Hepatocyte (in vitro differentiated cells): ENCODE results near the gene NXN.

Experiments used
- EZH2 ChIP-seq: fragments of 200-600 bp; sonication (generic); IDR thresholded peaks from 2 replicates; pipeline ENCODE4 v1.6.1; 2016; ENCODE audit warnings: antibody characterized with exemption, mild to moderate bottlenecking, borderline replicate concordance
- EZH2phosphoT487 ChIP-seq: fragments of 200-600 bp; sonication (generic); IDR thresholded peaks from one replicate; pipeline ENCODE4 v1.6.1; 2018; ENCODE audit warnings: antibody characterized with exemption, mild to moderate bottlenecking, low read depth, moderate library complexity; ENCODE audit not compliant: unreplicated experiment, severe bottlenecking
- TF ChIP-seq, protein P1 (sequence below): fragments of 200-600 bp; sonication (generic); IDR thresholded peaks from 2 replicates; pipeline ENCODE4 v1.5.1; 2016; ENCODE audit warnings: antibody characterized with exemption, mild to moderate bottlenecking; ENCODE audit not compliant: poor library complexity

DNA sequence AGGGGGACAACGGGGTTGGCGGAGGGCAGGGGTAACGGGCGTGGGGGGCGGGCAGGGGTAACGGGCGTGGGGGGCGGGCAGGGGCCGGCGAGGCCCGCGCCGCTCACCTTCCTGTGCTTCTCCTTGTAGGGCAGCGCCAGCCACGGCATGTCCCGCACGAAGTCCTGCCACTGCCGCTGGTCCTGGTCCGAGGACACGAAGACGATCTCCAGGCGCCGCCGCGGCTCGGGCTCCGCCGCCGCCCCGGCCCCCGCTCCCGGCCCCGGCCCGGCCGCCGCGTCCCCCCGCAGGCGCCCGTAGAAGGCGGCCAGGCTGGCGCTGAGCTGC lies 401 bp downstream of the NXN start:
- TF ChIP-seq, protein P1, sequence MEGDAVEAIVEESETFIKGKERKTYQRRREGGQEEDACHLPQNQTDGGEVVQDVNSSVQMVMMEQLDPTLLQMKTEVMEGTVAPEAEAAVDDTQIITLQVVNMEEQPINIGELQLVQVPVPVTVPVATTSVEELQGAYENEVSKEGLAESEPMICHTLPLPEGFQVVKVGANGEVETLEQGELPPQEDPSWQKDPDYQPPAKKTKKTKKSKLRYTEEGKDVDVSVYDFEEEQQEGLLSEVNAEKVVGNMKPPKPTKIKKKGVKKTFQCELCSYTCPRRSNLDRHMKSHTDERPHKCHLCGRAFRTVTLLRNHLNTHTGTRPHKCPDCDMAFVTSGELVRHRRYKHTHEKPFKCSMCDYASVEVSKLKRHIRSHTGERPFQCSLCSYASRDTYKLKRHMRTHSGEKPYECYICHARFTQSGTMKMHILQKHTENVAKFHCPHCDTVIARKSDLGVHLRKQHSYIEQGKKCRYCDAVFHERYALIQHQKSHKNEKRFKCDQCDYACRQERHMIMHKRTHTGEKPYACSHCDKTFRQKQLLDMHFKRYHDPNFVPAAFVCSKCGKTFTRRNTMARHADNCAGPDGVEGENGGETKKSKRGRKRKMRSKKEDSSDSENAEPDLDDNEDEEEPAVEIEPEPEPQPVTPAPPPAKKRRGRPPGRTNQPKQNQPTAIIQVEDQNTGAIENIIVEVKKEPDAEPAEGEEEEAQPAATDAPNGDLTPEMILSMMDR: no peak
- no peak for TF ChIP-seq EZH2
- TF ChIP-seq EZH2phosphoT487: no peak
